M059J (cell line): ENCODE measurements around the gene SFTPB. TPM values are rescaled to one million over a fixed set of nuclear protein-coding genes. Genes with fewer than 3 reads are reported as not detected.
A peak's percentile ranks its signal among the peaks of the same experiment; 100 is the strongest.
"Not testable (repeated sequence)": the region's sequence is repeated elsewhere in the genome, so short reads cannot be mapped to it uniquely, and the experiment has no call there.

ENCODE experiments used
- DNase-seq: peaks from one replicate; pipeline ENCODE4 v3.0.0-alpha.2; 2012; ENCODE audit warnings: low read depth
- total RNA-seq: library from RNA; depleted of rRNA; stranded (reverse); fragments of >200 nt; shearing (Covaris generic); gene quantifications from 2 replicates; pipeline ENCODE4 v1.2.3, GENCODE V29; 2014; rRNA removed

SFTPB gene
- total RNA-seq = not detected in 2 replicates

- peak; percentile 48 for DNase-seq
Measured at GRCh38 chr2:85668009-85668856, at the start of gene SFTPB. Gene SFTPB (minus strand): TSS chr2:85668199. CDS start chr2:85668183, 16 bp downstream.

DNA sequence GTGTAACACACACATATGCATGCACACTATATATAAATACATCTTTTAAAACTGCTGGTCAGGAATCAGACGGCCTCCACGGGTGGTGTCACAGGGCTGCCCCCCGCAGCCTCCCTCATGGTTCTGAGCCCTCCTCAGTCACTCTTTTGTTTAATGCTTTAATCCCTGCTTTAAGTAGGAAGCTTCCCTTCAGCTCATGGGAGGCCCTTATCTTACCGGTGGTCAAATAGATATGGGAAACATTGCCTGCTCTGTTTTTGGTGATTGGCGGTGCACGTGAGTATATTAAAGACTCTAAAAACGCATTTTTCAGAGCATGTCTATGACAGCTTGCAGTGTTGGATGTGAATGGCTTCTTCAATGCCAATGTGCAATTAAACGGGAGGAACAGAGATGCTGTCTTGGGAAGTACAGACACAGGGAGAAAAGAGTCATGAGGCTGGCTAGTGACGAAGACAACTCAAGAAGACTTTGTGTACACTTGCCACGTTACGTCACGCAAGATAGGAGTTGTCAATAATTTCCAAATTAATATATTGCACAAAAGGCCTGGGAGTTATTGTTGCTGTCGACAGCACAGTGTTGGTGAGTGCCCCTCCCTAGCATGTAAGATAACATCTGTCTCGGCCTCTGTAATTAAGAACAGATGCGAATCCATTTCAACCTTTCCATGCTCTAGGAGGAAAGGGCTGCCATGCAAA is 49.5 kb upstream of the SFTPB start:
- DNase-seq = no peak

- no peak for DNase-seq
Measured at GRCh38 chr2:85716346-85716914, 48.4 kb upstream of the SFTPB start.

DNA sequence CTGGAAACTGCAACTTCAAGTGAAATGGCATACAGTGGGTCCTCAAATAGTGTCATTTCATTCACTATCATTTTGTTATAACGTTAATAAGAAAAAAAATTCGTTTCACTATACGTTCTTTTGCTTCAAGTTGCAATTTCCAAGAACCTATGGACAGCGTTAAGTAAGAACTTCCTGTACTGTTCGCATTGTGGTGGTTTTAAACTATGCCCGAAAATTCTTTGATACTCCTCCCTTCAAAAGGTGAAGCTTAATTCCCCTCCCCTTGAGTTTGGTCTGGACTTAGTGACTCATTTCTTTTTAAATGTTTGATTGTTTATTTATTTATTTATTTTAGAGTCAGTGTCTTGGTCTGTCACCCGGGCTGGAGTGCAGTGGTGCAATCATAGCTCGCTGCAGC is 46.8 kb upstream of the SFTPB start:
- no peak for DNase-seq

- not testable (repeated sequence) for DNase-seq
Measured at GRCh38 chr2:85714421-85714820, 46.4 kb upstream of the SFTPB start.

DNA sequence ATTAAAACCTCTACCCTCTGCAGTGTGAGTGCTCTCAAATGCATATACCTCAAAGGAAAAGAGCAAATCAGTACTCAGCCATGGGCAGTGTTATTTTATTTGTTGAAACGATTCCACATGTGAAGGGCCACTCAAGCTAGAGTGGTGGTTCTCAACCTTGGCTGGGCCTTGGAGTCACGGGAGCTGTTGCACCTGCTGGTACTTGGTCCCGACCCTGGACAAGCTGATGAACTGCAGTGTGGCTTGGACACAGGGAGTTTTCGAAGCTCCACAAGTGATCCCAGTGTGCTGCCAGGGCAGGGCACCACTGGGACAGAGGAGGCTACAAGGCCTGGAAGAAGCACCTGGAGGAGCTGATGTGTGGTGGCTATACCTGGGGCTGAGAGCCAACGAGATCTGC is 45.8 kb upstream of the SFTPB start:
- DNase-seq = no peak

- DNase-seq = no peak
Measured at GRCh38 chr2:85712849-85713612, 45.0 kb upstream of the SFTPB start.

DNA sequence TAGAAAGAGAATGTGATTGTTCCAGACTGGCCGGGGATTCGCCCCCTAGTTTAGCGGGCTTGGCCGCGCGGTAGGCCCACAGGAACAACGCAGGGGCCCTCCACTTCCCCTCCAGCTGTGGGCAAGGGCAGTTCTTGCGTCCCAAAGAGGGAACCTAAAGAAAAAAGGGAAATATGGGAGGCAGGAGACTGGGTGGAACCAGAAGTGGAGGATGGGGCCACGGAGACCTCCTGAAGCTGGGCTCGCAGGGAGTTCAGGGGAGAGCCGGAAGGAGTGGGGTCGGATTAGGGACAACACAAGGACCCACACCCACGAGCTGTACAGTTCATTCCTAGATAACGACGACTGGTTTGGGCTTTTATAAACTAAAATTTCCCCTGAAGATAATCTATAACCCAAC is 44.3 kb upstream of the SFTPB start:
- no peak for DNase-seq

GRCh38 chr2:85711578-85712060 is 43.6 kb upstream of the SFTPB start:
- no peak for DNase-seq

DNA sequence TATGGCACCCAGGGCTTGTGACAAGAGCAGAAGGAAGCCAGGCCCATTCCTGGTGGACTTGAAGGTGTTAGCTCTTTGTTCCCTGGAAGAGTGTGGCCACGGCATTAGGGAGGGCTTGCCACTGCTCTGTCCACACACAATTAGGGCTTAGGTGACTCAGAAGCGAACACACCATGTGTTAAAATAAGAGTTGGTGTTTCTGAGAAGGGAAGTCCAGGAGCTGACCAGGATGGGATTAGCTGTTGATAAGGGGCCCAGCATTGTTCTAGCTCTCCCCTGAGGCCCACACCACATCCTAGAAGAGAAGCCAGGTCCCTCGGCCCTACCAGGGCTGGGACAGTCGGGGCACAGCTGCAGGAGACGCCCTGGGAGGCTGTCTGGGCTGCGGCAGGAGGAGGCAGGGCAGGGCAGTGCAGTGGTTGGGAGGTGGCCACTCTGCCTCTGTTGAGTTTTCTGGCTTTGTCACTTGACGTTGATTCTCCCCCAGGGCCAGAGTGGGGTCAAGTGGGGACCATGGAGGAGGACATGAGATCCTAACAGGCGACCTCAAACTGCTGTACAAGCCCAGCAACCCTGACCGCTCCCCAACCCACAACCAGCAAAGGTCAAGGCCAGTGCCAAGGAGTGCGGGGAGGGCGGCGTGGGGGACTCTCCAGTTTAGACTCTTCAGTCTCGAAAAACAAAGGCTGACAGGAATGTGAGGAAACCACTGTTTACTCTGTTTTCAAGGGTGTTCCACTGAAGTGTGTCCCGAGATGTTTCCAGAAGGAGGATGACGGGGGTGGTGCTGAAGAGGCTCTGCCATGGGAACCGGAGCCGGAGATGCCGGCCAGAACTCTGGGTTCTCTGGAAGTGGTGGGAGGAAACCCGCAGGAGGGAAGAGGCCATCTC is 42.9 kb upstream of the SFTPB start:
- DNase-seq = no peak

GRCh38 chr2:85709401-85709811 is 41.4 kb upstream of the SFTPB start:
- DNase-seq = no peak

- DNase-seq = no peak
Measured at GRCh38 chr2:85708641-85709040, 40.6 kb upstream of the SFTPB start.

- DNase-seq = peak; percentile 80
Measured at GRCh38 chr2:85707304-85707703, 39.3 kb upstream of the SFTPB start.

DNA sequence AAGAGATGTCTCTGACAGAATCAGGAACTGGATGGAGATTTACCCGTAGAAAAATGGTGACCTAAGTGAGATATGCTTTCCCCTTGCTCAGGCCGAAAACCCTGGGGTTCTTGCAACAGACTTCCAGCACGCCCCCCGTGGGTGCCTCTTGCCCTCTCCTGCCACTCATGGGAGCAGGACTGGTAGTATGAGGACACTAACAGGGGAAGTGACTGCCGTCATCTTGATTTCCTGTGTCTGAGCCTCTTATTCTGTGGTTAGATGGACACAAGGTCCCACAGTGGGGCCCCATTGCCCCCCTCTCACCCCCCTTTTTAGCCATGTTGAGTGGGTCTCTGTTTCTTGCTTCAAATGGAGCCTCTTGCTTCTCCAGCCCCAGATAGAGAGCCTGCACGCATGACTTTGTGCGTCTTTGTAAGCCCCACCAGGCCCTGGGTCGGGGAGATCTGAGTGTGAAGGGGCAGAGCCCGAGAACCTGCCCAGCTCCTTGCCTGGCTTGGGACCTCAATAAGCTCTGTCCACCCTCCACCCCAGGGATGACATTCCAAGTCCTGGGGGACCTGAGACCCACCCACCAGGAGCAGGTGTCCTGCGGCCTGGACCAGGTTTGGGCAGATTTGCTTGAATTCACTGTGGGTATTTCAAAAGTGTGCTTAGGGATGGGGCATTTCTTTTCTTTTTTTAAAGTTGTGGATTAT is 38.7 kb upstream of the SFTPB start:
- DNase-seq = no peak

DNA sequence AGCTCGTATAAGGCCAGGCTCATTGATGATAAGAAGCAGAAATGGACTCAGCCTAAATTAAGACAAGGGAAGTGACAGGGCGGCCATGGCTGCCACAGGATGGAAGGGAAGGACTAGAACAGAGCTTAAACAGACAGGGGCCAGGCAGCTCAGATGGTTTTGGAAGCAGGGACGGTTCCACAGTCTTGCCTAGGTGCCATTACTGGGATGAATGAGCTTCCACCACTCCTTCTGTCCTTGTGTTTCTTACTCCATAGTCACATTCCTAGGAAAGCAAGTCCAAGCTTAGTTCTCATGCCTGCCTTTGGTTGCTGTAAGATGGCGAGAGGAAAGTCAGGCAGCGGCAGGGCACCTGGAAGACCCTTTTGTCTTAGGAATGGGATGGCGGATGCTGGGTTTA is 38.1 kb upstream of the SFTPB start:
- DNase-seq = no peak

DNA sequence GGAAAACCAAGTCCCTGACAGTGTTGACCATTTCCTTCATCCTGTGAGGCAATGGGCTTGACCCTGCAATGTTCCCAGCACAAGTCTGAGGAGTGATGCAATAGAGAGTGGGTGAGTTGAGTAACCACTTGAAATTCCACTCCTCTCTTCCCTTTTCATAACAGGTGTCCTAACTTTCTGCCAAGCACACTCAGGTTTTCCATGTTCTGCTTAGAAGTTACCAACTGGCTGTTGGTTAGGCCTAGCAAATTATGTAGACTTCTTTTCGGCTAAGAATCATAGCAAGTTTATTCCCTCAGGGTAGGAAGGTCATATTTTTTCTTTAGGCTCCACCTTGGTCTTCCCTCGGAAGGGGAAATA is 37.7 kb upstream of the SFTPB start:
- peak; percentile 85 for DNase-seq

GRCh38 chr2:85704800-85705679 is 37.0 kb upstream of the SFTPB start:
- DNase-seq = peak; percentile 37

DNA sequence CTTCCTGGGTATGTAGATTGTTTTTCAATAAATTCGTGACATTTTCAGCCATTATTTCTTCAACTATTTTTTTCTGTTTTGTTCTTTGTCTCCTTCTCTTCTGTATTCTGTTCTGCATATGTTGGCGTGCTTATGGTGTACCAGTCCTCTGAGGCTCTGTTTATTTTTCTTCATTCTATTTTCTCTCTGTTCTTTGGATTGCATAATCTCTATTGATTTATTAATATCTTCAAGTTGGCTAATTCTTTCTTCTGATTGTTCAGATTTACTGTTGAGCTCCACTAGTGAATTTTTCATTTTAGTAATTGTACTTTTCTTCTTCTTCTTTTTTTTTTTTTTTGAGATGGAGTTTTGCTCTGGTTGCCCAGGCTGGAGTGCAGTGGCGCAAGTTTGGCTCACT is 36.0 kb upstream of the SFTPB start:
- no peak for DNase-seq

- no peak for DNase-seq
Measured at GRCh38 chr2:85703329-85703728, 35.3 kb upstream of the SFTPB start.
